Germinal center (tissue), 1 donor: Measurements from ENCODE around the gene PPARA.

Source experiments
- DNase-seq: peaks from one replicate; pipeline ENCODE4 v3.0.0; 2012; ENCODE audit warnings: mixed read lengths, low spot score

PPARA gene

GRCh38 chr22:46150034-46150654, at the start of gene PPARA:
TSS of gene PPARA (plus strand) at chr22:46150526. CDS start at chr22:46198384, 47,858 bp downstream.
- peak; percentile 98 for DNase-seq

GRCh38 chr22:46102159-46102558, 48.2 kb upstream of the PPARA start:
- no peak for DNase-seq

GRCh38 chr22:46102752-46103151, 47.6 kb upstream of the PPARA start:
- no peak for DNase-seq

- no peak for DNase-seq
Observed at GRCh38 chr22:46103181-46103580, 47.1 kb upstream of the PPARA start.

- no peak for DNase-seq
Observed at GRCh38 chr22:46103664-46104063, 46.7 kb upstream of the PPARA start.

GRCh38 chr22:46104170-46104880, 46.0 kb upstream of the PPARA start:
- no peak for DNase-seq

- DNase-seq: no peak
Observed at GRCh38 chr22:46104881-46105493, 45.3 kb upstream of the PPARA start.

- no peak for DNase-seq
Observed at GRCh38 chr22:46105494-46106278, 44.6 kb upstream of the PPARA start.

GRCh38 chr22:46106279-46107022, 43.9 kb upstream of the PPARA start:
- DNase-seq: no peak

GRCh38 chr22:46107089-46107664, 43.1 kb upstream of the PPARA start:
- DNase-seq: no peak

- DNase-seq: no peak
Observed at GRCh38 chr22:46107753-46108563, 42.4 kb upstream of the PPARA start.

GRCh38 chr22:46108564-46109473, 41.5 kb upstream of the PPARA start:
- DNase-seq: no peak

- DNase-seq: no peak
Observed at GRCh38 chr22:46109474-46110003, 40.8 kb upstream of the PPARA start.

GRCh38 chr22:46110215-46110614, 40.1 kb upstream of the PPARA start:
- no peak for DNase-seq

- no peak for DNase-seq
Observed at GRCh38 chr22:46111645-46112306, 38.5 kb upstream of the PPARA start.

- DNase-seq: no peak
Observed at GRCh38 chr22:46112405-46112804, 37.9 kb upstream of the PPARA start.

GRCh38 chr22:46113110-46113909, 37.0 kb upstream of the PPARA start:
- DNase-seq: no peak
